Mucosa of stomach (tissue), 1 donor: ENCODE results near the gene RND2.

ENCODE experiments used
- H3K27me3 ChIP-seq: one replicate; pipeline ENCODE4 v1.7.0; 2013; ENCODE audit warnings: mild to moderate bottlenecking, low read length; ENCODE audit not compliant: control insufficient read depth, insufficient read depth
- H3K36me3 ChIP-seq: one replicate; pipeline ENCODE4 v1.7.0; 2013; ENCODE audit warnings: low read length; ENCODE audit not compliant: control insufficient read depth, insufficient read depth
- H3K4me1 ChIP-seq: one replicate; pipeline ENCODE4 v1.7.0; 2013; ENCODE audit warnings: mild to moderate bottlenecking, low read length; ENCODE audit not compliant: control insufficient read depth, insufficient read depth
- H3K4me3 ChIP-seq: one replicate; pipeline ENCODE4 v1.7.0; 2013; ENCODE audit warnings: low read length
- H3K9ac ChIP-seq: one replicate; pipeline ENCODE4 v1.7.0; 2013; ENCODE audit warnings: mild to moderate bottlenecking, low read length, moderate library complexity
- H3K9me3 ChIP-seq: one replicate; pipeline ENCODE4 v1.7.0; 2013; ENCODE audit warnings: mild to moderate bottlenecking, low read length, moderate library complexity; ENCODE audit not compliant: control insufficient read depth
- donor health status: Pancreatic carcinoma.

Gene RND2

GRCh38 chr17:43011728-43012472 lies 13.1 kb upstream of the RND2 start:
- peaks cover 40% of the 10 kb centered on the region for H3K4me1 ChIP-seq
- H3K27me3 ChIP-seq, result no peaks in the 10 kb centered on the region
- peak overlapping the region; percentile 39 for H3K9ac ChIP-seq

GRCh38 chr17:43013296-43013695 lies 11.7 kb upstream of the RND2 start:
- Histone ChIP-seq H3K4me1 (peaks cover 37% of the 10 kb centered on the region), H3K27me3 (no peaks in the 10 kb centered on the region), H3K9ac (no peak overlapping the region), H3K9me3 (no peaks in the 10 kb centered on the region), H3K36me3 (no peaks in the 10 kb centered on the region), H3K4me3 (no peak overlapping the region)

More at GRCh38 chr17:43011728-43012472, 13.1 kb upstream of the RND2 start:
- Histone ChIP-seq H3K9me3 (no peaks in the 10 kb centered on the region), H3K36me3 (no peaks in the 10 kb centered on the region), H3K4me3 (no peak overlapping the region)

GRCh38 chr17:43014020-43014648 lies 10.9 kb upstream of the RND2 start:
- H3K9ac ChIP-seq, result no peak overlapping the region
- H3K27me3 ChIP-seq, result no peaks in the 10 kb centered on the region
- no peaks in the 10 kb centered on the region for H3K36me3 ChIP-seq
- peaks cover 42% of the 10 kb centered on the region for H3K4me1 ChIP-seq
- no peak overlapping the region for H3K4me3 ChIP-seq
- H3K9me3 ChIP-seq, result no peaks in the 10 kb centered on the region

DNA sequence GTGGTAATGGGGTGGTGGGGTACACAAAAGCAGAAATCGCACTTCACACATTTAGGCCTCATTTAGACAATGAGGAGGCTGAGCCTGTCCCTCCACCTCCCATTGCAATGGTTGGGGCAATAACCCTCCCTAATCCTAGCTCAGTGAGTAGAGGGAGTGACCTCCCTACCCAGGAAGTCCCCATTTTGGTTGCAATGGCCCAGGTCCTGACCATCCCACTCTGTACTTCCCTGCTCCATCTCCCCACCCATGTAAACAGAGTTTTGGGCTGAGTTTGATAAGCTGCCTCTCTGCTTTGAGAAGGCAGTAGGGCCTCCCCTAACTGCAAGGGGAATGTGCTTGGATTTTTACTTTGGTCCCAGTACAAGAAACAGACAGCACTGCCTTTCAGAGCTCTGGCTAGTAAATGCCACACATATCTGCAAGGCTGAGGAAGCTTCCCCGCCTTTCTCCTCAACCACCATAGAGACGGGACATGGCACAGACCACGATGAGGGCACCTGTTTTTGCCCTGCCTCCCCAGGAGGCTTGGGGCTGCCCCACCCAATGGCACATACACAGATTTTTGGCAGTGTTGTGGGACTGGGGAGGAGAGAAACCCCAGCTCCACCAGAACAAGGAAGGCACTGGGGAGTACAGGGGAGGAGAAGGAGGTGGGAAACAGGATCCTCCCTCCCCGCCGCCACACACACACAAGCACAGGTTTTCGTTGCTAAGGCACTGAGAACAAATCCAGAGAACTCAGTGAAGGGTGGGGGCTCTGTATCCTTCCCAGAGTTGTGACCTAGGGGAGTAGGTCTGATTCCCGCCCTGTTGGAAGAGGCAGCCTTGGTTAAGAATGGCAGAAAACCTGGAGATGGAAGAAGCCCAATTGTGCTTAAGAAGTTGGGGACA lies 10.1 kb upstream of the RND2 start:
- Histone ChIP-seq H3K9ac (no peak overlapping the region), H3K9me3 (no peaks in the 10 kb centered on the region), H3K4me1 (peaks cover 48% of the 10 kb centered on the region), H3K4me3 (no peak overlapping the region), H3K27me3 (no peaks in the 10 kb centered on the region), H3K36me3 (no peaks in the 10 kb centered on the region)

DNA sequence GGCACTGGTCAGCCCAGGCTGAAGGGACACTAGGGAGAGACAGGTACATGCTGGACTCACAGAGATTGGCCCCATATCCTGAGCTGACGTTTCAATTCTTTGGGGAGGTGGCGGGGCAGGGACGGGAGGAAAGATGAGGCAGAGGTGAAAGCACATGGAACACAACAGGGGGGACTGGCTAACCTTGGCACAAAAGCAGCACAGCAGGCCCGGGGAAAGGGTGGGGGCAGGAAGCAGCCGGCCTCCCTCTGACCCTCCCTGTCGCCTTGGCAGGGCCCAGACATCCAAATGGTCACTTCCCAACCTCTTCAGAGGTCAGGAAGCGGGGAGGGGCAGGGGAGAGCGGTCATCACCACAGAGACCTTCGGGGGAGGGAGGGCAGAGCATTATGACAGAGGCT lies 9.5 kb upstream of the RND2 start:
- no peaks in the 10 kb centered on the region for H3K9me3 ChIP-seq
- H3K27me3 ChIP-seq, result no peaks in the 10 kb centered on the region
- H3K36me3 ChIP-seq, result no peaks in the 10 kb centered on the region
- no peak overlapping the region for H3K4me3 ChIP-seq
- no peak overlapping the region for H3K9ac ChIP-seq
- H3K4me1 ChIP-seq, result peaks cover 48% of the 10 kb centered on the region

GRCh38 chr17:43016216-43016615 lies 8.8 kb upstream of the RND2 start:
- Histone ChIP-seq H3K27me3 (no peaks in the 10 kb centered on the region), H3K4me1 (peaks cover 49% of the 10 kb centered on the region), H3K4me3 (no peak overlapping the region), H3K9ac (no peak overlapping the region), H3K9me3 (no peaks in the 10 kb centered on the region), H3K36me3 (no peaks in the 10 kb centered on the region)

- Histone ChIP-seq H3K4me3 (no peak overlapping the region), H3K36me3 (no peaks in the 10 kb centered on the region), H3K27me3 (no peaks in the 10 kb centered on the region), H3K9ac (no peak overlapping the region), H3K9me3 (no peaks in the 10 kb centered on the region), H3K4me1 (peaks cover 47% of the 10 kb centered on the region)
These were observed 6.8 kb upstream of the RND2 start for GRCh38 chr17:43018008-43018853.

- no peak overlapping the region for H3K4me3 ChIP-seq
- H3K36me3 ChIP-seq, result no peaks in the 10 kb centered on the region
- H3K27me3 ChIP-seq, result no peaks in the 10 kb centered on the region
- no peaks in the 10 kb centered on the region for H3K9me3 ChIP-seq
- H3K4me1 ChIP-seq, result peaks cover 47% of the 10 kb centered on the region
- H3K9ac ChIP-seq, result no peak overlapping the region
These were observed 6.1 kb upstream of the RND2 start for GRCh38 chr17:43018932-43019331.

GRCh38 chr17:43019418-43019817 lies 5.6 kb upstream of the RND2 start:
- Histone ChIP-seq H3K4me1 (peaks cover 45% of the 10 kb centered on the region), H3K9ac (peak overlapping the region; percentile 4)

DNA sequence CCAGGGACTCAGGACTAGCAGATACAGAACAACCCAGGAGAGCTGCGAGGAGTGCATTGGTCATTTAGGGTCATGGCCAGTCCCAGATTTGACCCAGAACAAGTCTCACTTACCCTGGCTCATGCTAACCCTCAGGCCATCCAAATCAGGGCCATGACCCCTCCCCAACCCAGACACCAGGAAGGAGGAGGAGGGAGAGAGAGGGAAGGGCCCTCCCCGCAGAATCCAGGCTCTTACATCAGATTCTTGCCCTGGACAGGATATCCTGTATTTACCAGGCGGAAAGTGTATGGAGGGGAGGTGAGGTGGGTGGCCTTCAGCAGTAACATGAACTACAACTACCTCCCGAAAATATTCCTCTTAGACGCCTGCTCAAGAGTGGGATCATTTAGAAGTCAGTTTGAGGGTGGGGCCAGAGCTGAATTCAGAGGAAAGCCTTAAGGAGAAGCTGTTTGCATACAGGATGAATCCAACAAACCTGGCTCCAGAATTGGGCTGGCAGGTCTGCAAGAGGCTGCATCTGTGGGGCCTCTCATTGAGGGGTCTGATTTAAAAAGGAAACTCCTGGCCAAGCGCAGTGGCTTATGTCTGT lies 4.9 kb upstream of the RND2 start:
- Histone ChIP-seq H3K9me3 (no peaks in the 10 kb centered on the region), H3K4me3 (no peak overlapping the region), H3K27me3 (no peaks in the 10 kb centered on the region), H3K4me1 (peaks cover 42% of the 10 kb centered on the region), H3K36me3 (no peaks in the 10 kb centered on the region), H3K9ac (peak overlapping the region; percentile 4)

More at GRCh38 chr17:43019418-43019817, 5.6 kb upstream of the RND2 start:
- Histone ChIP-seq H3K4me3 (no peak overlapping the region), H3K36me3 (no peaks in the 10 kb centered on the region), H3K27me3 (no peaks in the 10 kb centered on the region), H3K9me3 (no peaks in the 10 kb centered on the region)
